NCI-H1417 treated with DMSO at 0.1 percent for 48 hours (cell line): ENCODE data around the gene RFXANK.

Experiments used
- DNase-seq: peaks from one replicate; lab custom pipeline; 2025; lab: John Stamatoyannopoulos, UW

Gene RFXANK

DNA sequence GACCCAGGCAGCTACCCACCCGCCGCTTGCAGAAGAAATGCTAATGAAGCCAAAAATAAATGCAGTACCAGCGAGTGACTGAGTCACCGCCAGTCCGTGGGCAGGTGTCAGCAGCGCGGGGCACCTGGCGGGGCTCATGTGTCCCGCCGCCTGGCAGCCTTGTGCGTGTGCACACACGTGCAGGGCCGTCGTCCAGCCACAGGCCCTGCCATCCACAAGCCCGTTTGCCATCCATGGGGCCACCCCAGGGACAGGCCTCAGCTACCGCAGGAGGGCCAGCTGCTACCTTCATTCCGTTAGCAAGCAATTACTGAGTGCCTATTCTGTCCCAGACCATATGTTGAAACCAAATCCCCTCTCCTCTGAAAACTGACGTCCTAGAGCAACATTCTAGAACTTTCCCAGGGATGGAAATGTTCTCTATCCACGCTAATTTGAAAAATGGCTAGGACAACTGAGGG, 40.2 kb downstream of the RFXANK start:
- DNase-seq: no peak

DNA sequence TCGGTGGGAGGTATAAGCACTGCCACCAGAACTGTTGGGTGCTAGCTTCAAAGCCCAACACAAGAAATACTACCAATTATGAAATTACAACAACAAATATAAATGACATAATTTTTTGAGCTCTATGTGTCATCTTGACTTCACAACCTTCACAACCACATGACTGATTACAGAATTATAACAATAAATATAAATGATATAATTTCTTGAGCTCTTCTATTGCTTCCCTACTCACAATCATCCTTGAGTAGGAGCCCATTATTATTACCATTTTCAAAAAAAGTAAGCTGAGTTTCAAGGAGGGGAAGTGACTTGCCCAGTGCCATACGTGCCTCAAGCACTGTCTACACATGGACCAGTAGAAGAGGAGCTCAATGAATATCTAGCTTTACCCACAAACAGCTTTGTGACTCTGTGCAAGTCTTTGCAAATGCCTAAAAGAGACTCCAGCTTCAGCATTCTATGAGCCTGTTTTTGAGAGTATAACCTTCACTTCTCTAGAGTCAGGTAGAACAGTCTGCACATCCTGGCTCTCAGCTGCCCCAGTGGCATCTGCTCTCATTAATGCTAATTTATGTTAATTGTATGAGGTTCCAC, 42.3 kb downstream of the RFXANK start:
- DNase-seq: no peak

DNA sequence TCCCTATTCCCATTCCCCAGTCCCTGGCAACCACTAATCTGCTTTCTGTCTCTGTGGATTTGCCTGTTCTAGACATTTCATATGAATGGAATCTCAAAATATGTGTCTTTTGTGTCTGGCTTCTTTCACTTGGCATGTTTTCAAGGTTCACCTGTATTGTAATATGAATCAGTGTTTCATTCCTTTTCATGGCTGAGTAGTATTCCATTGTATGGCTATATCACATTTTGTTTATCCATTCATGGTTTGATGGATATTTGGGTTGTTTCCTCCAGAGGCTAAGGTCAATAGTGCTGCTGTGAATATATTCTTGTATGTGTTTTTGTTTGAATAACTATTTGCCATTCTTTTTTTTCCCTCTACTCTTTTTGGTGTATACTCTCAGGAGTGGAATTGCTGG, 44.1 kb downstream of the RFXANK start:
- no peak for DNase-seq

DNA sequence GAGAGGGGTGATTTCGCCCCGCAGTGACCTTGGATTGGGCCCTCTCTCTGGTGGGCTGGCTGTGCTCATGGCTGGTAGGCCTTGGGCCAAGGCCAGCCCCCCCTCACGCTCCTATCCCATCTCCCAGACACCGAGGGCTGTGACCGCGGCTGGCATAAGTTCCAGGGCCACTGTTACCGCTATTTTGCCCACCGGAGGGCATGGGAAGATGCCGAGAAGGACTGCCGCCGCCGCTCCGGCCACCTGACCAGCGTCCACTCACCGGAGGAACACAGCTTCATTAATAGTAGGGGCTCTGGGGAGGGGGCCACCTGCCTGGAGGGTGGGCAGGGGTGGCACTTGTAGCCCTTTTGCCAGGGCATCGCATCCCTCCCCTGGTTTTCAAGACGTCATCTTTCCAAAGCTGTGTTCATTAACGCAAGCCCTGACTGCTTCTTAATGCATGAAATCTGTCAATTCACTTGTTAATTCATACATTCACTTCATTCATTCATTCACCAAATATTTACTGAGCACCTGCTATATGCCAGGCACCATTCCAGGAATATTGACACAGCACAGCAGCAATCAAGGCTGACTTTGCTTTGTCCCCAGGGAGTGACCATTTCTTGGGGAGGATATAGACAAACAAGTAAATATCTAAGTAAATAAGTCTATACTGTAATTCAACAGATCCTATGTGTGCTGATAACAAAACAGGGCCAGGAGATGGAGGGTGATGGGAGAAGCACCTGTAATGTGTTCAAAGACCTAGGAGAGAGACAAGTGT, 46.3 kb downstream of the RFXANK start:
- DNase-seq: no peak

DNA sequence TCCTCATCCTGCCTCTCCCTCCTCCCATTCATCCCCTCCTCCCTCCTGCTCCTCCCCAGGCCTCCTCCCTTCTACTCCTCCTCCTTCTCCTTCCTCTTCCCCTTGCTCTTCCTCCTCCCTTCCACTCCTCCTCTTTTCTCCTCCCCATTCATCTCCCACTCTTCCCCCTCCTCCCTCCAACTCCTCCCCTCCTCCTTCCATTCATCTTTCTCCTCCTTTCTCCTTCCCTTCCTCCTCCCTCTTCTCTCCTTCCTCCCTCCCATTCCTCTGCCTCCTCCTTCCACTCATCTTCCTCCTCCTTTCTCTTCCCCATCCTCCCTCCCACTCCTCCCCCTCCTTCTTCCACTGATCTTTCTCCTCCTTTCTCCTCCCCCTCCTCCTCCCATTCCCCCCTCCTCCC, 47.6 kb downstream of the RFXANK start:
- DNase-seq: no peak

DNA sequence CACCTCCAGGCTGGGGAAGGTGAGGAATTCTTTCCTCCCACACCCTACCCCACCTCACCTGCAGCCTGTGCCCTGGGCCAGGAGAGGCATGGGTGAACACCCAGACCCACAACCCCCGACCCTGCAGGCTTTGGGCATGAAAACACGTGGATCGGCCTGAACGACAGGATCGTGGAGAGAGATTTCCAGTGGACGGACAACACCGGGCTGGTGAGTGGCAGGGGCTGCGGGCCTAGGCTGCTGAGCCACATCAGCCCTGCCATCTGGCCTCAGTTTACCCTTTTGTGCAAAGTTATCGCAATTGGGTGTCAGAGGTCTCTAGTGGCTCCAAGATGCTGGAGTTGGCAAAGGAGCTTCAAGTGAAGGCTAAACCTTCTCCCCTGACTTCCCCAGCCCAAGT, 48.4 kb downstream of the RFXANK start:
- DNase-seq: no peak

DNA sequence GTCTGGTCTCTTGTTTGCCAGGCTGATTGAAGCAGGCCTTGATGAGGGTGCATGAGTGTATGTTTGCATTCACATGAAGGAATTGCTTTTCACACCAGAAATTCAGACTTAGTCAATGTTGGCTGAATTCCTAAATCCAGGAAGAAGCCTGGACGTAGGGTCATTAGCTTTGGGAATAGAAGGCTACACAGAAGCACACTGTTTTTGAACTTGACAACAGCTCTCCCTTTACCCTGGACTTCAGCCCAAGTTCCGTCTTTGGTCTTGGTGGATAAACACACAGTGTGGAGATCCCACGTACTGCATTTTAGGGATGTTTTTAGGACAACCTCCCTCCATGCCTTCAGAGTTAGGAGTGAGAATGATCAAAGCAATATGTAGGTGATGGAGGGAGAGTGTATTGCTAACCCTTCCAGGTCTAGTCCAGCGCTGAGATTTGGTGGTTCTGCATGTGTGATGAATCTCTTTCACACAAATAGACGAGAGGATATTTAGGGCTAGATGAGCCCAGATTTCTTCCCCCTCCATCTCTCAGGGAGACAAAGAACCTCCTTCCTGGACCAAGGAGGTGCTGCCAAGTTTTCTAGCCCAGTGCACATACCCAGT, 58.2 kb downstream of the RFXANK start:
- DNase-seq: no peak
